SK-N-SH treated with all-trans-retinoic acid at 6 μM for 48 hours (cell line): Measurements from ENCODE around the gene OR6C3.
"Not testable (repeated sequence)": the region's sequence is repeated elsewhere in the genome, so short reads cannot be mapped to it uniquely, and the experiment has no call there.

Experiments
- ATAC-seq: fragments of 200-7000 bp; cut with Tn5 transposase; 3 replicates; pipeline ENCODE4 v1.9.1; 2020; ENCODE audit warnings: mild to moderate bottlenecking, moderate library complexity
- ARNTL ChIP-seq: fragments of 450-650 bp; formaldehyde crosslinking; IDR thresholded peaks from 2 replicates; pipeline ENCODE4 v1.5.0; 2020; ENCODE audit warnings: low read depth, mild to moderate bottlenecking, moderate library complexity, borderline replicate concordance
- BACH2 ChIP-seq: fragments of 250-450 bp; sonication (Bioruptor Pico); IDR thresholded peaks from 2 replicates; pipeline ENCODE4 v1.9.0; 2021; ENCODE audit warnings: mild to moderate bottlenecking, borderline replicate concordance
- CSDC2 ChIP-seq: fragments of 250-450 bp; sonication (Bioruptor Pico); IDR thresholded peaks from 2 replicates; pipeline ENCODE4 v1.5.0; 2020; ENCODE audit warnings: mild to moderate bottlenecking, moderate library complexity
- ESRRG ChIP-seq: fragments of 250-450 bp; sonication (Bioruptor Pico); IDR thresholded peaks from 2 replicates; pipeline ENCODE4 v1.6.1; 2021; ENCODE audit warnings: mild to moderate bottlenecking
- GLIS3 ChIP-seq: fragments of 250-450 bp; sonication (Bioruptor Pico); IDR thresholded peaks from 2 replicates; pipeline ENCODE4 v1.5.0; 2020; ENCODE audit warnings: mild to moderate bottlenecking, moderate library complexity
- ISL1 ChIP-seq: fragments of 250-450 bp; sonication (Bioruptor Pico); IDR thresholded peaks from 2 replicates; pipeline ENCODE4 v2.1.2; 2022; ENCODE audit warnings: mild to moderate bottlenecking, moderate library complexity
- PATZ1 ChIP-seq: fragments of 250-450 bp; sonication (Bioruptor Pico); IDR thresholded peaks from 2 replicates; pipeline ENCODE4 v1.8.0; 2020; ENCODE audit warnings: mild to moderate bottlenecking, moderate library complexity, borderline replicate concordance
- POU6F1 ChIP-seq: fragments of 250-450 bp; sonication (Bioruptor Pico); IDR thresholded peaks from 2 replicates; pipeline ENCODE4 v1.8.0; 2021; ENCODE audit warnings: low read depth, mild to moderate bottlenecking, moderate library complexity, borderline replicate concordance
- PPARA ChIP-seq: fragments of 250-450 bp; sonication (Bioruptor Pico); IDR thresholded peaks from 2 replicates; pipeline ENCODE4 v1.5.0; 2020; ENCODE audit warnings: mild to moderate bottlenecking, borderline replicate concordance
- SNAI2 ChIP-seq: fragments of 250-450 bp; sonication (Bioruptor Pico); IDR thresholded peaks from 2 replicates; pipeline ENCODE4 v1.5.0; 2020; ENCODE audit warnings: mild to moderate bottlenecking, moderate library complexity
- TCF4 ChIP-seq: fragments of 250-450 bp; sonication (Bioruptor Pico); IDR thresholded peaks from 2 replicates; pipeline ENCODE4 v1.8.0; 2021; ENCODE audit warnings: mild to moderate bottlenecking, moderate library complexity, borderline replicate concordance
- TOX ChIP-seq: fragments of 250-450 bp; sonication (Bioruptor Pico); IDR thresholded peaks from 2 replicates; pipeline ENCODE4 v1.8.0; 2021; ENCODE audit warnings: mild to moderate bottlenecking, moderate library complexity, borderline replicate concordance
- TSHZ2 ChIP-seq: fragments of 250-450 bp; sonication (Bioruptor Pico); IDR thresholded peaks from 2 replicates; pipeline ENCODE4 v1.5.0; 2020; ENCODE audit warnings: mild to moderate bottlenecking, moderate library complexity
- ZC3H10 ChIP-seq: fragments of 250-450 bp; sonication (Bioruptor Pico); IDR thresholded peaks from 2 replicates; pipeline ENCODE4 v1.5.1; 2021; ENCODE audit warnings: mild to moderate bottlenecking, moderate library complexity
- ZFP3 ChIP-seq: fragments of 250-450 bp; sonication (Bioruptor Pico); IDR thresholded peaks from 2 replicates; pipeline ENCODE4 v1.5.0; 2020; ENCODE audit warnings: mild to moderate bottlenecking, moderate library complexity
- ZFP30 ChIP-seq: fragments of 450-650 bp; formaldehyde crosslinking; IDR thresholded peaks from 2 replicates; pipeline ENCODE4 v1.5.0; 2022; ENCODE audit warnings: mild to moderate bottlenecking, moderate library complexity
- ZNF565 ChIP-seq: fragments of 450-650 bp; formaldehyde crosslinking; conservative IDR thresholded peaks from 2 replicates; pipeline ENCODE4 v1.5.0; 2020; ENCODE audit warnings: low read depth, mild to moderate bottlenecking, moderate library complexity
- ZNF70 ChIP-seq: fragments of 450-650 bp; formaldehyde crosslinking; IDR thresholded peaks from 2 replicates; pipeline ENCODE4 v1.5.0; 2020; ENCODE audit warnings: mild to moderate bottlenecking, moderate library complexity
- ZNF8 ChIP-seq: fragments of 450-650 bp; formaldehyde crosslinking; IDR thresholded peaks from 2 replicates; pipeline ENCODE4 v1.5.0; 2020; ENCODE audit warnings: mild to moderate bottlenecking, moderate library complexity
- TF ChIP-seq, protein P1 (sequence below): fragments of 250-450 bp; sonication (Bioruptor Pico); IDR thresholded peaks from 2 replicates; pipeline ENCODE4 v1.5.1; 2020; ENCODE audit warnings: low read depth, mild to moderate bottlenecking, moderate library complexity

OR6C3 gene

GRCh38 chr12:55336002-55336401 lies 5.5 kb downstream of the OR6C3 start:
- no peak for ATAC-seq
- TF ChIP-seq ZC3H10 (no peak), ZNF70 (CRISPR knock-in tag) (no peak), BACH2 (CRISPR knock-in tag) (no peak), POU6F1 (CRISPR knock-in tag) (no peak), ZNF8 (CRISPR knock-in tag) (no peak), ZFP3 (CRISPR knock-in tag) (no peak), ZFP30 (CRISPR knock-in tag) (no peak), ARNTL (CRISPR knock-in tag) (no peak), CSDC2 (no peak), TSHZ2 (no peak), ISL1 (no peak), SNAI2 (CRISPR knock-in tag) (no peak), TOX (CRISPR knock-in tag) (no peak), ESRRG (no peak), ZNF565 (CRISPR knock-in tag) (no peak), PATZ1 (CRISPR knock-in tag) (no peak)
- TF ChIP-seq, protein P1, sequence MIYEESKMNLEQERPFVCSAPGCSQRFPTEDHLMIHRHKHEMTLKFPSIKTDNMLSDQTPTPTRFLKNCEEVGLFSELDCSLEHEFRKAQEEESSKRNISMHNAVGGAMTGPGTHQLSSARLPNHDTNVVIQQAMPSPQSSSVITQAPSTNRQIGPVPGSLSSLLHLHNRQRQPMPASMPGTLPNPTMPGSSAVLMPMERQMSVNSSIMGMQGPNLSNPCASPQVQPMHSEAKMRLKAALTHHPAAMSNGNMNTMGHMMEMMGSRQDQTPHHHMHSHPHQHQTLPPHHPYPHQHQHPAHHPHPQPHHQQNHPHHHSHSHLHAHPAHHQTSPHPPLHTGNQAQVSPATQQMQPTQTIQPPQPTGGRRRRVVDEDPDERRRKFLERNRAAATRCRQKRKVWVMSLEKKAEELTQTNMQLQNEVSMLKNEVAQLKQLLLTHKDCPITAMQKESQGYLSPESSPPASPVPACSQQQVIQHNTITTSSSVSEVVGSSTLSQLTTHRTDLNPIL, result no peak

DNA sequence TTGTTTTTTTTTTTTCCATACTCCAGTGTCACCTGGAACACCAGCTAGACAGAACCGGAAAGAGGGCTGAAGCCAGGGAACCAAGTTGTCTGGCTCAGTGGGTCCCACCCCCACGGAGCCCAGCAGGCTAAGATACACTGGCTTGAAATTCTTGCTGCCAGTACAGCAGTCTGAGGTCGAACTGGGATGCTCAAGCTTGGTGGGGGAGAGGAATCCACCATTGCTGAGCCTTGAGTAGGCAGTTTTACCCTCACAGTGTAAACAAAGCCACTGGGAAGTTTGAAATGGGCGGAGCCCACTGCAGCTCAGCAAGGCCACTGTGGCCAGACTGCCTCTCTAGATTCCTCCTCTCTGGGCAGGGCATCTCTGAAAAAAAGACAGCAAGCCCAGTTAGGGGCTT lies 24.8 kb downstream of the OR6C3 start:
- not testable (repeated sequence) for ATAC-seq

DNA sequence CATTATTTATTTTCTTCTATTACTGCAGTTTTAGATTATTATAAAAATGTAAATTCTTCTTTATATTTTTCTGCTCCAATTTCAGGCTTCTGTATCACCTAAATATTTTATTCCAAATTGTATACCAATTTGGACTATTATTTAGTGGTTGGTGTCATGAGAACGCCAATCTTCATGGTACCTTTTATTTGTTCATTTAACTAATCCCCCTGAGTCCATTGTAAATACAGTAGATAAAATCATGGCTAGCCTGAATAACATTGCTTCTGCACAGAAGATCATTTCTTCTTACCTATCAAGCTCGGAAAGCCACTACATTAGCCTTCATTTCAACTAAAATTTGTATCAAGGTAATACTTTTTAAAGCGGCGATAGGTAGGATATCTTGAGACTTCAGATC lies 32.1 kb downstream of the OR6C3 start, which contains the start of gene OR6C75:
OR6C75 (plus strand) TSS at position 301 of the 400 bp plus-strand sequence. CDS start 2,136 bp downstream, outside the sequence.
- TF ChIP-seq TOX (CRISPR knock-in tag) (no peak), CSDC2 (no peak)
- TF ChIP-seq, protein P1, result no peak
- no peak for ATAC-seq

DNA sequence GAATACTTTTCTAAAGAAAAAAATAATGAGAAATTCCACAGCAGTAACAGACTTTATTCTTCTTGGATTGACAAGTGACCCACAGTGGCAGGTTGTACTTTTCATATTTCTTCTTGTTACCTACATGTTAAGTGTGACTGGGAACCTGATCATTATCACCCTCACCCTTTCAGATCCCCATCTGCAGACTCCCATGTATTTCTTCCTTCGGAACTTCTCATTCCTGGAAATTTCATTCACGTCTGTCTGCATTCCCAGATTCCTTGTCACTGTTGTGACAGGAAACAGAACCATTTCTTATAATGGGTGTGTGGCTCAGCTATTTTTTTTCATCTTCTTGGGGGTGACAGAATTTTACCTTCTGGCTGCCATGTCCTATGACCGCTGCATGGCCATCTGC lies 34.5 kb downstream of the OR6C3 start:
- no peak for ATAC-seq

More for the DNA sequence above, 34.5 kb downstream of the OR6C3 start:
- TF ChIP-seq ZFP3 (CRISPR knock-in tag), result no peak
- TF ChIP-seq GLIS3 (CRISPR knock-in tag), result no peak
- no peak for TF ChIP-seq CSDC2
- no peak for TF ChIP-seq PPARA (CRISPR knock-in tag)
- TF ChIP-seq TCF4, result no peak
- TF ChIP-seq, protein P1, result no peak
